Measurements from ENCODE around the gene ELP5. TPM values are rescaled to one million over a fixed set of nuclear protein-coding genes. Genes with fewer than 3 reads are reported as not detected.
A peak's percentile ranks its signal among the peaks of the same experiment; 100 is the strongest.

ELP5 gene
- total and polyA plus RNA-seq, 2 experiments from 2014 or later: 38.3 to 41.4 TPM

- Histone ChIP-seq H3F3A (replicated peaks; ENCODE audit: low read depth) (peaks cover 21% of the 10 kb centered on the region), H3K27me3 (ENCODE audit: insufficient read depth) (no peaks in the 10 kb centered on the region), H3K4me3 (peak overlapping the region; percentile 65), H3K4me1 (ENCODE audit: insufficient read depth) (peaks cover 23% of the 10 kb centered on the region), H3K4me2 (peak overlapping the region; percentile 98), H2AFZ (no peak overlapping the region), H4K20me1 (replicated peaks; ENCODE audit: insufficient read depth) (peaks cover 26% of the 10 kb centered on the region), H3K9me2 (ENCODE audit: insufficient read depth) (no peaks in the 10 kb centered on the region), H3K27ac (ENCODE audit: low read depth) (no peak overlapping the region), H3K79me2 (replicated peaks; ENCODE audit: insufficient read depth) (peaks cover 67% of the 10 kb centered on the region), H3K36me3 (ENCODE audit: insufficient read depth) (peaks cover 10% of the 10 kb centered on the region)
- Mint-ChIP-seq H3K36me3 (ENCODE audit: low read depth) (peaks cover 39% of the 10 kb centered on the region), H3K27ac (no peak overlapping the region), H3K4me1 (peaks cover 38% of the 10 kb centered on the region), H3K9me3 (peaks cover 3% of the 10 kb centered on the region; the same call in 2 of the 3 replicates), H3K4me3 (peak overlapping the region; percentile 91), H3K27me3 (ENCODE audit: insufficient read depth, low read depth, poor library complexity) (peaks cover 10% of the 10 kb centered on the region)
- TF ChIP-seq EZH2 (IDR thresholded peaks at IDR 0.05; ENCODE audit: low read depth, unreplicated experiment) (no peak), NANOG (IDR thresholded peaks at IDR 0.05; ENCODE audit: borderline replicate concordance) (no peak), STAT1 (IDR thresholded peaks at IDR 0.05; ENCODE audit: unreplicated experiment) (no peak), ZNF114 (CRISPR knock-in tag; IDR thresholded peaks at IDR 0.05) (no peak), ETS1 (IDR thresholded peaks at IDR 0.05) (no peak), EZH2phosphoT487 (IDR thresholded peaks at IDR 0.05; ENCODE audit: unreplicated experiment) (no peak)
- no peak for ATAC-seq
- no peak for DNase-seq (ENCODE audit: low spot score)
Observed at GRCh38 chr17:7249830-7250229, 2.2 kb upstream of the ELP5 start.

GRCh38 chr17:7250695-7251627 lies 1.1 kb upstream of the ELP5 start:
- DNase-seq (ENCODE audit: low spot score) (peak; percentile 27), ATAC-seq (peak; percentile 15)
- H3K9me2 ChIP-seq (ENCODE audit: insufficient read depth): no peaks in the 10 kb centered on the region
- H4K20me1 ChIP-seq (replicated peaks; ENCODE audit: insufficient read depth): peaks cover 32% of the 10 kb centered on the region
- peak overlapping the region; percentile 87; the same call in 1 of the 2 replicates for H3K27ac ChIP-seq (ENCODE audit: low read depth)
- peaks cover 63% of the 10 kb centered on the region for H3K79me2 ChIP-seq (replicated peaks; ENCODE audit: insufficient read depth)
- H3K4me3 ChIP-seq: peak overlapping the region; percentile 65
- Mint-ChIP-seq H3K27me3 (ENCODE audit: insufficient read depth, low read depth, poor library complexity) (peaks cover 10% of the 10 kb centered on the region), H3K9me3 (peaks cover 3% of the 10 kb centered on the region; the same call in 2 of the 3 replicates), H3K36me3 (ENCODE audit: low read depth) (peaks cover 43% of the 10 kb centered on the region), H3K27ac (peak overlapping the region; percentile 97), H3K4me1 (peaks cover 38% of the 10 kb centered on the region), H3K4me3 (peak overlapping the region; percentile 91)
- peaks cover 23% of the 10 kb centered on the region for H3K4me1 ChIP-seq (ENCODE audit: insufficient read depth)
- H3K36me3 ChIP-seq (ENCODE audit: insufficient read depth): peaks cover 13% of the 10 kb centered on the region
- H3K4me2 ChIP-seq: peak overlapping the region; percentile 98
- no peak overlapping the region for H2AFZ ChIP-seq
- H3F3A ChIP-seq (replicated peaks; ENCODE audit: low read depth): peaks cover 19% of the 10 kb centered on the region
- H3K27me3 ChIP-seq (ENCODE audit: insufficient read depth): no peaks in the 10 kb centered on the region
- TF ChIP-seq STAT1 (IDR thresholded peaks at IDR 0.05; ENCODE audit: unreplicated experiment) (no peak), NANOG (IDR thresholded peaks at IDR 0.05; ENCODE audit: borderline replicate concordance) (no peak), JUNB (IDR thresholded peaks at IDR 0.05; ENCODE audit: unreplicated experiment) (no peak), CTCF (conservative IDR thresholded peaks at IDR 0.05; ENCODE audit: low read depth in 2 of 2) (no peak), EZH2 (IDR thresholded peaks at IDR 0.05; ENCODE audit: low read depth, unreplicated experiment) (no peak), ZNF462 (CRISPR knock-in tag; IDR thresholded peaks at IDR 0.05) (no peak), ZNF114 (CRISPR knock-in tag; IDR thresholded peaks at IDR 0.05) (no peak), ZNF331 (CRISPR knock-in tag; IDR thresholded peaks at IDR 0.05; ENCODE audit: low read depth) (no peak), POLR2AphosphoS5 (IDR thresholded peaks at IDR 0.05; ENCODE audit: low read depth) (no peak)

Measured in GM23338 (cell line).